ENCODE measurements around the gene MMP3.

MMP3 gene

DNA sequence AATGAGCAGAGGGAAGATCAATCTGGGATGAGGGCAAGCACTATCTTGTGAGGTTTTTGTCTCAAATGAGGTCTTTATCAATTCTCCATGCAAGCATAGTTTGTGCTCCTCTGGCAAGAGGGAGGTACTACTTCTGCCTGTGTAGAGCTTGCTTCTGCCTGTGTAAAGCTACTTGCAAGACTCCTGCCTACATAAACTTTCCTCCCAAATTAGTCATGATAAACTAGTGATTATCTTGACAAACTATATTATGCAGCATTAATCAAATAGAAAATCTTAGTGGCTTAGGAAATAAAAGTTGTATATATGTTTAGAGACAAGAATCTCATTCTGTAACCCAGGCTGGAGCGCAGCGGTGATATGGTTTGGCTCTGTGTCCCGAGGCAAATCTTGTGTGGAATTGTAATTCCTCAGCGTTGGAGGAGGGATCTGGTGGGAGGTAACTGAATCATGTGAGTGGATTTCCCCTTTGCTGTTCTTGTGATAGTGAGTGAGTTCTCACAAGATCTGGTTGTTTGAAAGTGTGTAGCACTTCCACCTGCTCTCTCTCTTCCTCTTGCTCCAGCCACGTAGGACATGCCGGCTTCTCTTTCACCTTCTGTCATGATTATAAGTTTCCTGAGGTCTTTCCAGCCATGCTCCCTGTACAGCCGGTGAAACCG is 54.9 kb downstream of the MMP3 start:
- DNase-seq = no peak
